HL-60 (cell line): ENCODE results near the gene TTC34.

ENCODE experiments used
- DNase-seq, 2 experiments: peaks; one replicate each; pipeline ENCODE4 v3.0.0-alpha.2; 2010 to 2020; ENCODE audit warnings: low read depth in 1 of 2, low spot score in 1 of 2
- H3K27ac ChIP-seq: fragments of 250-450 bp; sonication (Bioruptor Pico); replicated peaks from 2 replicates; pipeline ENCODE4 v1.5.1; 2020; ENCODE audit warnings: mild to moderate bottlenecking, moderate library complexity
- H3K27me3 ChIP-seq: fragments of 250-450 bp; sonication (Bioruptor Pico); 2 replicates; pipeline ENCODE4 v1.5.1; 2021; ENCODE audit warnings: mild to moderate bottlenecking, moderate library complexity; ENCODE audit not compliant: insufficient read depth, poor library complexity, severe bottlenecking
- H3K4me3 ChIP-seq: replicated peaks from 2 replicates; pipeline ENCODE4 v1.5.1; 2011; ENCODE audit warnings: mild to moderate bottlenecking, control low read depth, low read length; ENCODE audit not compliant: insufficient read depth
- GABPA ChIP-seq: IDR thresholded peaks from 2 replicates; pipeline ENCODE4 v1.6.1; 2012; ENCODE audit warnings: low read depth
- POLR2AphosphoS5 ChIP-seq: IDR thresholded peaks from 2 replicates; pipeline ENCODE4 v1.6.1; 2012; ENCODE audit warnings: low read depth
- SPI1 ChIP-seq: IDR thresholded peaks from 2 replicates; pipeline ENCODE4 v1.6.1; 2012; ENCODE audit warnings: low read depth, mild to moderate bottlenecking, borderline replicate concordance
- TF ChIP-seq, protein P1 (sequence below): IDR thresholded peaks from one replicate; pipeline ENCODE4 v1.5.1; 2011; ENCODE audit warnings: low read length, control low read depth, inconsistent platforms; ENCODE audit not compliant: insufficient read depth
- TF ChIP-seq, protein P2 (sequence below): IDR thresholded peaks from 2 replicates; pipeline ENCODE4 v1.6.1; 2012; ENCODE audit warnings: low read depth; ENCODE audit not compliant: insufficient replicate concordance

Gene TTC34

DNA sequence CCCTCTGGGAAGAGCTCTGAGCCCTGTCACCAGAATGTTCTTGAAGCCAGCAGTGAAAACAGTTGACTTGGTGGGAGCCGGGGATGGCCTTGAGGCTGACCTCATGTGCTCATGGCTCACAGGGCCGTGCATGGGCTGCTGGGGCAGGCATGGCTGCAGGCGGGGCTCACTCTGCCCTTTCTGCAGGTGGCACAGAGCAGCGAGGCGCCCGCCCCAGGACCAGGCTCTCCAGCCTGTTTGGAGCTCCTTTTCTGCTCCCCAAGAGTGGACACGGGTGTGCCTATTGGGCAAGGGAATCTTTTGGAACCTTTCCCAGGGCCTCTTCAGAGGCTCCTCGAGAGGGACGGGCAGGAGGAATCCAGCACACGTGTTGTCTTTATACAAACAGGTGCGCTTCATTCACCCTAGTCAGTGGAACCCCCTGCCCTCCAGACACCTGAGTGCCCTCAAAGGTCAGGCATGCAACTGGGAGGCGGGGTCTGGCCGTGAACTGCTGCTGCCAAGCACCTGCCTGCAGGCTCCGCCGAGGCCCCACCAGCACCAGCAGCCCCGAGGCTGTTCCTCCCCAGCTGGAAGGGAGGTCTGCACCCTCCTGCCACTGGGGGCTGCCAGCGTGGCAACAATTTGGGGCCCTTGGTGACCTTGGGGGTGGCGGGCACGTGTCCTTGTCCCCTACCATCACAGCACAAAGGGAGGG, 2.6 kb upstream of the TTC34 start:
- TF ChIP-seq, protein P1, sequence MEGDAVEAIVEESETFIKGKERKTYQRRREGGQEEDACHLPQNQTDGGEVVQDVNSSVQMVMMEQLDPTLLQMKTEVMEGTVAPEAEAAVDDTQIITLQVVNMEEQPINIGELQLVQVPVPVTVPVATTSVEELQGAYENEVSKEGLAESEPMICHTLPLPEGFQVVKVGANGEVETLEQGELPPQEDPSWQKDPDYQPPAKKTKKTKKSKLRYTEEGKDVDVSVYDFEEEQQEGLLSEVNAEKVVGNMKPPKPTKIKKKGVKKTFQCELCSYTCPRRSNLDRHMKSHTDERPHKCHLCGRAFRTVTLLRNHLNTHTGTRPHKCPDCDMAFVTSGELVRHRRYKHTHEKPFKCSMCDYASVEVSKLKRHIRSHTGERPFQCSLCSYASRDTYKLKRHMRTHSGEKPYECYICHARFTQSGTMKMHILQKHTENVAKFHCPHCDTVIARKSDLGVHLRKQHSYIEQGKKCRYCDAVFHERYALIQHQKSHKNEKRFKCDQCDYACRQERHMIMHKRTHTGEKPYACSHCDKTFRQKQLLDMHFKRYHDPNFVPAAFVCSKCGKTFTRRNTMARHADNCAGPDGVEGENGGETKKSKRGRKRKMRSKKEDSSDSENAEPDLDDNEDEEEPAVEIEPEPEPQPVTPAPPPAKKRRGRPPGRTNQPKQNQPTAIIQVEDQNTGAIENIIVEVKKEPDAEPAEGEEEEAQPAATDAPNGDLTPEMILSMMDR, result no peak
- TF ChIP-seq POLR2AphosphoS5, result no peak
- TF ChIP-seq, protein P2, sequence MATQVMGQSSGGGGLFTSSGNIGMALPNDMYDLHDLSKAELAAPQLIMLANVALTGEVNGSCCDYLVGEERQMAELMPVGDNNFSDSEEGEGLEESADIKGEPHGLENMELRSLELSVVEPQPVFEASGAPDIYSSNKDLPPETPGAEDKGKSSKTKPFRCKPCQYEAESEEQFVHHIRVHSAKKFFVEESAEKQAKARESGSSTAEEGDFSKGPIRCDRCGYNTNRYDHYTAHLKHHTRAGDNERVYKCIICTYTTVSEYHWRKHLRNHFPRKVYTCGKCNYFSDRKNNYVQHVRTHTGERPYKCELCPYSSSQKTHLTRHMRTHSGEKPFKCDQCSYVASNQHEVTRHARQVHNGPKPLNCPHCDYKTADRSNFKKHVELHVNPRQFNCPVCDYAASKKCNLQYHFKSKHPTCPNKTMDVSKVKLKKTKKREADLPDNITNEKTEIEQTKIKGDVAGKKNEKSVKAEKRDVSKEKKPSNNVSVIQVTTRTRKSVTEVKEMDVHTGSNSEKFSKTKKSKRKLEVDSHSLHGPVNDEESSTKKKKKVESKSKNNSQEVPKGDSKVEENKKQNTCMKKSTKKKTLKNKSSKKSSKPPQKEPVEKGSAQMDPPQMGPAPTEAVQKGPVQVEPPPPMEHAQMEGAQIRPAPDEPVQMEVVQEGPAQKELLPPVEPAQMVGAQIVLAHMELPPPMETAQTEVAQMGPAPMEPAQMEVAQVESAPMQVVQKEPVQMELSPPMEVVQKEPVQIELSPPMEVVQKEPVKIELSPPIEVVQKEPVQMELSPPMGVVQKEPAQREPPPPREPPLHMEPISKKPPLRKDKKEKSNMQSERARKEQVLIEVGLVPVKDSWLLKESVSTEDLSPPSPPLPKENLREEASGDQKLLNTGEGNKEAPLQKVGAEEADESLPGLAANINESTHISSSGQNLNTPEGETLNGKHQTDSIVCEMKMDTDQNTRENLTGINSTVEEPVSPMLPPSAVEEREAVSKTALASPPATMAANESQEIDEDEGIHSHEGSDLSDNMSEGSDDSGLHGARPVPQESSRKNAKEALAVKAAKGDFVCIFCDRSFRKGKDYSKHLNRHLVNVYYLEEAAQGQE, result no peak
- TF ChIP-seq GABPA, result no peak
- no peak for TF ChIP-seq SPI1
- H3K4me3 ChIP-seq, result no peak overlapping the region
- no peaks in the 10 kb centered on the region for H3K27me3 ChIP-seq
- DNase-seq, result no peak
- no peak overlapping the region for H3K27ac ChIP-seq

- H3K27me3 ChIP-seq, result no peaks in the 10 kb centered on the region
- TF ChIP-seq, protein P1, result no peak
- TF ChIP-seq, protein P2, result no peak
- no peak for TF ChIP-seq SPI1
- H3K27ac ChIP-seq, result no peak overlapping the region
- no peak overlapping the region for H3K4me3 ChIP-seq
- DNase-seq, result no peak
Observed at GRCh38 chr1:2803086-2803930, 1.8 kb upstream of the TTC34 start.

GRCh38 chr1:2802421-2802961, 998 bp upstream of the TTC34 start:
- TF ChIP-seq GABPA, result no peak
- Histone ChIP-seq H3K27me3 (no peaks in the 10 kb centered on the region), H3K4me3 (no peak overlapping the region), H3K27ac (no peak overlapping the region)
- no peak for DNase-seq

GRCh38 chr1:2801046-2801445, 447 bp downstream of the TTC34 start:
- TF ChIP-seq POLR2AphosphoS5 (no peak), SPI1 (no peak), GABPA (no peak)
- TF ChIP-seq, protein P2, result no peak
- TF ChIP-seq, protein P1, result no peak
- H3K27ac ChIP-seq, result no peak overlapping the region
- DNase-seq, result no peak
- H3K4me3 ChIP-seq, result no peak overlapping the region
- no peaks in the 10 kb centered on the region for H3K27me3 ChIP-seq
